SU-DHL-6 (cell line): Measurements from ENCODE around the gene SPTBN1.

ENCODE experiments used
- H2AFZ ChIP-seq: fragments of 200-600 bp; sonication (generic); 2 replicates; pipeline ENCODE4 v1.6.1; 2014; ENCODE audit warnings: low read depth, mild to moderate bottlenecking, moderate library complexity, mixed read lengths, antibody characterized with exemption, low read length; ENCODE audit not compliant: severe bottlenecking
- H3F3A ChIP-seq: fragments of 200-600 bp; shearing (Covaris generic); 2 replicates; pipeline ENCODE4 v1.6.0; 2016; ENCODE audit warnings: antibody characterized with exemption, mild to moderate bottlenecking; ENCODE audit not compliant: insufficient read depth
- H3K27ac ChIP-seq: fragments of 200-600 bp; sonication (generic); 2 replicates; pipeline ENCODE4 v1.5.1; 2016; ENCODE audit warnings: low read depth, mild to moderate bottlenecking, low read length, moderate library complexity, mixed read lengths
- H3K27me3 ChIP-seq: fragments of 200-600 bp; sonication (generic), shearing (Covaris generic); 2 replicates; pipeline ENCODE4 v1.6.0; 2014; ENCODE audit warnings: mild to moderate bottlenecking, low read length
- H3K36me3 ChIP-seq: fragments of 200-600 bp; sonication (generic); 2 replicates; pipeline ENCODE4 v1.6.1; 2014; ENCODE audit warnings: mild to moderate bottlenecking, low read length, mixed read lengths
- H3K4me2 ChIP-seq: fragments of 300-600, 200-600 bp; shearing (Covaris generic), sonication (generic); 2 replicates; pipeline ENCODE4 v1.6.0; 2014; ENCODE audit warnings: low read length, low read depth, mild to moderate bottlenecking; ENCODE audit not compliant: poor library complexity, severe bottlenecking
- H3K4me3 ChIP-seq: fragments of 200-600 bp; sonication (generic); 2 replicates; pipeline ENCODE4 v1.5.1; 2014; ENCODE audit warnings: antibody characterized with exemption, low read length, mild to moderate bottlenecking, mixed read lengths; ENCODE audit not compliant: insufficient read depth, poor library complexity, severe bottlenecking
- H3K79me2 ChIP-seq: fragments of 200-600 bp; sonication (generic); 2 replicates; pipeline ENCODE4 v1.6.1; 2014; ENCODE audit warnings: mild to moderate bottlenecking, low read length, moderate library complexity; ENCODE audit not compliant: insufficient read depth
- H3K9ac ChIP-seq: fragments of 200-600 bp; sonication (generic); 2 replicates; pipeline ENCODE4 v1.7.0; 2014; ENCODE audit warnings: mild to moderate bottlenecking, low read length
- H3K9me2 ChIP-seq: fragments of 200-600 bp; sonication (generic); replicated peaks from 2 replicates; pipeline ENCODE4 v1.6.1; 2014; ENCODE audit warnings: low read length; ENCODE audit not compliant: insufficient read depth
- H3K9me3 ChIP-seq: fragments of 200-600 bp; sonication (generic); 2 replicates; pipeline ENCODE4 v1.6.1; 2014; ENCODE audit warnings: low read length, mixed read lengths; ENCODE audit not compliant: insufficient read depth
- H4K20me1 ChIP-seq: fragments of 200-600 bp; sonication (generic); 2 replicates; pipeline ENCODE4 v1.6.1; 2014; ENCODE audit warnings: low read depth, mild to moderate bottlenecking, antibody characterized with exemption, low read length, moderate library complexity, mixed read lengths
- EZH2phosphoT487 ChIP-seq: fragments of 200-600 bp; sonication (generic), shearing (Covaris generic); conservative IDR thresholded peaks from 2 replicates; pipeline ENCODE4 v1.6.1; 2018; ENCODE audit warnings: mild to moderate bottlenecking, antibody characterized with exemption, low read length, moderate library complexity, mixed read lengths
- TF ChIP-seq, protein P1 (sequence below): fragments of 200-600 bp; sonication (generic); IDR thresholded peaks from one replicate; pipeline ENCODE4 v1.5.1; 2017; ENCODE audit warnings: antibody characterized with exemption, mild to moderate bottlenecking, low read length, moderate library complexity; ENCODE audit not compliant: insufficient read depth, poor library complexity, severe bottlenecking

The SPTBN1 gene

DNA sequence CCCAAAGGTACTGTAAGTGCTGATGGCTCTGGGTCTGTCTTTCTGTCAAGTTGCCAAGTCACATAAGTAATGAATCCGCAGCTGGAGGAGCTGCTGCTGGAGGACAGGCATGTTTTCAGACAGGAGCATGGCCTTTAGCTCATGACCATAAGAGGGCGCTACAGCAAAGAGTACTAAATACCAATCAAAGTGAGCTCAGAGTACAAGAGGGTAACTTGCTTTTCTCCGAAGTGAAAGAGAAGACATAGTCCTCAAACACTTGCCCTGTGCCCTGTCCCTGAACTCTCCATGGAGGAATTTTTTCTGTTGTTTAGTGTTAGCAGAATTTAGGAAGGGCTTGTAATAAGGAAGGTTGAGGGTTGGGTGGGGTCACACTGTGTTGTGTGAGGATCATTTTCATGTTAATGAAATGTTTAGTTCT, 209.3 kb downstream of the SPTBN1 start:
- H4K20me1 ChIP-seq: no peaks in the 10 kb centered on the region
- H3F3A ChIP-seq: no peaks in the 10 kb centered on the region
- no peaks in the 10 kb centered on the region for H3K9me3 ChIP-seq
- H3K27me3 ChIP-seq: no peaks in the 10 kb centered on the region
- no peak overlapping the region for H2AFZ ChIP-seq
- H3K4me3 ChIP-seq: no peak overlapping the region
- no peaks in the 10 kb centered on the region for H3K79me2 ChIP-seq
- TF ChIP-seq, protein P1, sequence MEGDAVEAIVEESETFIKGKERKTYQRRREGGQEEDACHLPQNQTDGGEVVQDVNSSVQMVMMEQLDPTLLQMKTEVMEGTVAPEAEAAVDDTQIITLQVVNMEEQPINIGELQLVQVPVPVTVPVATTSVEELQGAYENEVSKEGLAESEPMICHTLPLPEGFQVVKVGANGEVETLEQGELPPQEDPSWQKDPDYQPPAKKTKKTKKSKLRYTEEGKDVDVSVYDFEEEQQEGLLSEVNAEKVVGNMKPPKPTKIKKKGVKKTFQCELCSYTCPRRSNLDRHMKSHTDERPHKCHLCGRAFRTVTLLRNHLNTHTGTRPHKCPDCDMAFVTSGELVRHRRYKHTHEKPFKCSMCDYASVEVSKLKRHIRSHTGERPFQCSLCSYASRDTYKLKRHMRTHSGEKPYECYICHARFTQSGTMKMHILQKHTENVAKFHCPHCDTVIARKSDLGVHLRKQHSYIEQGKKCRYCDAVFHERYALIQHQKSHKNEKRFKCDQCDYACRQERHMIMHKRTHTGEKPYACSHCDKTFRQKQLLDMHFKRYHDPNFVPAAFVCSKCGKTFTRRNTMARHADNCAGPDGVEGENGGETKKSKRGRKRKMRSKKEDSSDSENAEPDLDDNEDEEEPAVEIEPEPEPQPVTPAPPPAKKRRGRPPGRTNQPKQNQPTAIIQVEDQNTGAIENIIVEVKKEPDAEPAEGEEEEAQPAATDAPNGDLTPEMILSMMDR: peak; percentile 68
- TF ChIP-seq EZH2phosphoT487: no peak
- H3K9ac ChIP-seq: no peak overlapping the region
- H3K4me2 ChIP-seq: no peak overlapping the region
- no peaks in the 10 kb centered on the region for H3K36me3 ChIP-seq
- H3K9me2 ChIP-seq: no peaks in the 10 kb centered on the region
- no peak overlapping the region for H3K27ac ChIP-seq

DNA sequence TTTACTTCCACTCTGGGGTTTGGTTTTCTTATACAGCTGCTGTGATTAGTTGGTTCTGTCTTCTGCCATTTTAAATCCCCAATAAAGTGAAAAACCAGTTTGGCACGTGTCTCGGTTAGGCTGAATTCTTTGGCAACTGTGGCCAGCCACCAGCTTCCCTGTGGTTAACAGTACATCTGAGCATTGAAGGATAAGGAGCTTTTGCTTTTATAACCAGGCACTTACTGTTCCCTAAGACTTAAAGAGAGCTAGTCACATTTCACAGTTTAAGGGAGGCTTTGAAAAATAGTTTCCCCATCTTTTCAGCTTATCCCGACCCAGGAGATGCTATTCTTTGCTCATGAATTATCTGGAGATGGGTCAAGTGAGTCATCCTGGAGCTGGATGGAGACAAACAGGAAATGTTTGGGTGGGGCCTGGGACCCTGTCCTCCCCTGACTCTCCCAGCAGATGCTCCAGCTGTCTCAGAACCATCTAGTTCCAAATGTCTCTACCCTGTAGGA, 210.1 kb downstream of the SPTBN1 start:
- TF ChIP-seq EZH2phosphoT487: no peak
- TF ChIP-seq, protein P1: no peak
- no peaks in the 10 kb centered on the region for H3F3A ChIP-seq
- H3K4me3 ChIP-seq: no peak overlapping the region
- no peaks in the 10 kb centered on the region for H4K20me1 ChIP-seq
- no peaks in the 10 kb centered on the region for H3K9me3 ChIP-seq
- no peak overlapping the region for H3K27ac ChIP-seq
- H3K27me3 ChIP-seq: no peaks in the 10 kb centered on the region
- no peaks in the 10 kb centered on the region for H3K36me3 ChIP-seq
- H3K9ac ChIP-seq: no peak overlapping the region
- H2AFZ ChIP-seq: no peak overlapping the region
- H3K79me2 ChIP-seq: no peaks in the 10 kb centered on the region
- H3K9me2 ChIP-seq: no peaks in the 10 kb centered on the region
- no peak overlapping the region for H3K4me2 ChIP-seq

DNA sequence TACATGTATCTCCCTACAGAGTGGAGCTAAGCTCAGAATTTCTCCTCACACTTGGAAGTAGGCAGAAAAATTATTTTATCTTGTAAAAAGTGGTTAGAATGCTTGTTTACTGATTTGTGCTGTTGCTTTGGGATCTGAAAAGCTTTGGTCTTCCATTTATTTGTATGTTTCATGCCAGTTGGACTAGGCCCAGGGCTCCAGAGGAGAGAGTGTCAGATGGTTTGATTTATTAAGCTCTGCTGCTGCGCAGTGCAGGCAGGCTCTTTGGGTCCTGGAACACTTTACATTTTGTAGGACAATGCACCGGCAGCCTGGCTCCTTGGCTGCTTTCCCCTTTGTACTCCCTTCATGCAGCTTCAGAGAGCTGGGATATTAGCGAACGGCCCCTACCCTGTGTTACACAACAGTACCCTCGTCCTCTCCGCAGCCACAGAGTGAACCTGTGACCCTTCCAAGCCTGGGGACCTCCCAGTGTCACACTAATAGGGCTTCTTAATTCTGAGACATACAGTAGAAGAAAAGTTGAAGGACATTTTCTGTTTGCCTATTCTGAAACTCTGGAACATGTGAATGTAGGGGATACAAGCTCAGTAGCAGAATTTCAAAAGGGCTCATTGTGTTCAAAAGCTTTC, 210.6 kb downstream of the SPTBN1 start:
- Histone ChIP-seq H3K9me2 (no peaks in the 10 kb centered on the region), H3K9me3 (no peaks in the 10 kb centered on the region), H2AFZ (no peak overlapping the region), H3K27me3 (no peaks in the 10 kb centered on the region), H3K9ac (no peak overlapping the region), H3K27ac (no peak overlapping the region), H3K36me3 (no peaks in the 10 kb centered on the region), H3K79me2 (no peaks in the 10 kb centered on the region), H4K20me1 (no peaks in the 10 kb centered on the region), H3K4me2 (no peak overlapping the region), H3F3A (no peaks in the 10 kb centered on the region), H3K4me3 (no peak overlapping the region)
- no peak for TF ChIP-seq EZH2phosphoT487
- TF ChIP-seq, protein P1: no peak
